ENCODE measurements around the gene IDS.
A peak's percentile ranks its signal among the peaks of the same experiment; 100 is the strongest.

GRCh38 chrX:149504915-149505651 is at the start of gene IDS:
- TF ChIP-seq POLR2A (IDR thresholded peaks at IDR 0.05): peak; percentile 91 to 92
- TF ChIP-seq CTCF (IDR thresholded peaks at IDR 0.05): no peak
